Fibroblast of gingiva (primary cell): ENCODE measurements around the gene SPTLC2.

Experiments
- DNase-seq: peaks from one replicate; pipeline ENCODE4 v3.0.0-alpha.2; 2011; ENCODE audit warnings: low read depth

Gene SPTLC2

DNA sequence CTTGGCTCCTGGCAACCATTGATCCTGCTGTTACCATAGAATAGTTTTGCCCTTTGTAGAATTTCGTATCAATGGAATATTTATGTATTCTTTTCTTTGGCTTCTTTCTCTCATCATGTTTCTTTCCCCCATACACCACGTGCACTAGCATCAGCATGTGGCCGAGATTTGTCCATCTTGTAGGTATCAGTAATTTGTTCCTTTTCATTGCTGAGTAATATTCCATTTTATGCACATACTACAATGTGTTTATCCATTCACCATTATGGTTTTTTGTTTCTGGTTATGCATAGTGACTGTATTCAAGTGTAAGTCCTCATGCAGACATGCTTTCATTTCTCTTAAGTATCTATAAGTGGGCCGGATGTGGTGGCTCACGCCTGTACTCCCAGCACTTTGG is 113.3 kb downstream of the SPTLC2 start:
- DNase-seq, result no peak

GRCh38 chr14:77502109-77502782 is 114.2 kb downstream of the SPTLC2 start:
- no peak for DNase-seq

DNA sequence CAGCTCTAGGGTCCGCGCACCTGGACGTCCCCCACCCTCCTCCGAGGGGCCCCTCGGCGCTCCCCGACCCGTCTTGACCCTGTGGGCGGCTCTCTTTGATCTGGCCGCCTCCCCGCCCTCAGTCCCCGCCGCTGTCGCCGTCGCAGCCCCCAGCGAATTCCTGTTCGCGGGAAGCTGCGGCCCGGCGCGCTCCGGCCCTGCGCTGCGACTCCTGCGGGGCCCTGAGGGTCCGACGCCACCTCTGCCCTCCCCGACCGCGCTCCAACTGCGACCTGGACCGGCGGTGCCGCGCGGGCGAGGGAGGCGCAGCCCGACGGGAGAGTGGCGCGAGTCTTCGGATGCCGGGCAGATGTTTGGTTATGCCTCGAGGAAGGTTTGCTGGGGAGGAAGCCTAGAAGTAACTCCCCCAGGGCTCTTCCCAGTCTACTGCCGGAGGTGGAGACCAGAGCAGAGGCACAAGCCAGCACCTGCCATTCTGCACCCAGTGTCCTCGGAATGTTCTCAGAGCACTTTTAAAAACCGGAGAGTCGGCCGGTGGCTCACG is 117.4 kb downstream of the SPTLC2 start:
- DNase-seq, result no peak

DNA sequence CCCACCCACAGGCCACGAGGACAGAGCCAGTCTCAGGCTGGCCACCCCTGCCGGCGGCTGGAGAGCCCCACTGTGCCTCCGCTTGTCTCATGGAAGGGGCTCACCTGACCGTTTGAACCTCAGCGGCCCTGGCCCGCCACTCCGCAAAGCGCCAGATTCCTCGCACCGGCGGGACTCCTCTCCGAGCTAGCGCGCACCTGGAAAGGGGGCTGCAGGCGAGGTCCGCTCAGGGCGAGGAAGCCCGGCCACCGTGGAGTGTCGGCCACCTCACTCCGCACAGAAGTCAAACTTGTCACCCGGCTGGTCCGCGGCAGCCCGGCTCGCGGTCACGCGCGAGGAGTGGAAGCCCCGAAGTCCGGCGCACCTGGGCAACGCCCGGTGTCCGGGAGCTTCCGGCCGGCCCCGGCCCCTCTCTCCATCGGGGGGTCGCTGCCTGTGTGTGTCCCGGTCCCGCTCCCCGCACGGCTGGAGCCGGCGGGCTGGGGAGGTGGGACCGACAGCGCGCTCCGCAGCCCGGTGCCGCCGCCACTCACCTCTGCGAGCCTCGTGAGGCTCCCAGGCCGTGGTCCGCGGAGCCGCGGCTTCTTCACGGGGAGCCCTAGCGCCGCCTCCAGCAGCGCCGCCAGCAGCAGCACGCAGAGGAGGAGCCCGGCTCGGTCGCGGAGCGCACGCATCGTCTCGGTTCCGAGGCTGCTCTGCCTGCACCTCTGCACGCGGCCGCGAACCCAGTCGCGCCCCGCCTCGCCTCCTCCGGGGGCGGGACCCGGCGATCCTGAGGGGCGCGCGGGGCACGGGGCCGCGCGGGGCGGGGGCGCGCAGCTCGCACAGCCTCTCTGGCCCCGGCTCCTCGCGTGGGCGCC is 118.1 kb downstream of the SPTLC2 start, which contains the start of gene ISM2:
Gene ISM2 (minus strand): TSS at position 697 of the 860 bp plus-strand sequence. CDS start 23 bp downstream, at position 674.
- no peak for DNase-seq

GRCh38 chr14:77495334-77495733 is 121.1 kb downstream of the SPTLC2 start:
- no peak for DNase-seq

DNA sequence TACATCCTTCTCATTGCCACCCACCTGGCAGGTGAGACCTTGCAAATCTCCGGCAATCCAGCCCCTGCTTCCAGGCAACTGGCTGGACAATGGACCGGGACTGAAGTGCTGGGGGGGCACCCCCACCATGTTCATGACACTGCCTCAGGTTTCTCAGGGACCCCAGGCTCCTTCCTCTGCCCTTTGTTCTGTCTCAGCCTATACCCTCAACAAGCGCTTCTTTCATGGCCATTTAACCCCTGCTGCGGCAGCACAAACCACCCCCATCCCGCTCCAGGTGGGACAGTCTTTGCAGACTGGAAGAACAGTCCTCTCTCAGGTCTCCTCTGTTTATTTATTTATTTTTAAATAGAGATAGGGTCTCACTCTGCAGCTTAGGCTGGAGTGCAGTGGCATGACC is 125.4 kb downstream of the SPTLC2 start:
- DNase-seq, result no peak

DNA sequence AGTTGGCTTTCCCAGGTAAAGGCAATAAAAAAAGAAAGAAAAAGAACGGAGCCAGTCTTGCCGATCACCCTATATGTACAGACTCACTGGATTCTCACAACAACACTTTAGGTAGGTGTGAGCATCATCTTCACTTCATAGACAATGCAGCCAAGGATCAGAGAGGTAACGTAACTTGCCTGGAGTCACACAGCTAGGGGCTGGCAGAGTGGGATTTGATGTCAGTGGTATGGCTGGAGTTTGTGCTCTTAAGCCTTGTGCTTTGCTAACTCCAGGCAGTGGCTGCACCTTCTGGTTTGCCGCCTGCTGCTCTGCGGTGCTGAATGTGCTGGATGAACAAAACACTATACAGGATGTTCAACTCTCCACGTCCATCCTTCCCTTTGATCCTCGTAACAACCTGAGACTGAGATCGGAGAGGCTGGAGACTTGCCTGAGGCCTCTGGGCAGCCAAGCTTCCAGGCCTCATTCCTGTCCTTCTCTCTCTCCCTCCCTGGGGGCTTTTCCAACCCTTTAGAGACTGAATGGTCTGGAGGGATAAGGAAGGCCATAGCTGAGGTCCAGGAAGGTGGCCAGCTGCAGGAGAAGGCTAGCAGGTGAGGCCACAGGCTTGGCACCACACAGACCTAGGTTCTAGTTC is 126.0 kb downstream of the SPTLC2 start:
- no peak for DNase-seq

- no peak for DNase-seq
These were observed 127.4 kb downstream of the SPTLC2 start for GRCh38 chr14:77489041-77489440.

DNA sequence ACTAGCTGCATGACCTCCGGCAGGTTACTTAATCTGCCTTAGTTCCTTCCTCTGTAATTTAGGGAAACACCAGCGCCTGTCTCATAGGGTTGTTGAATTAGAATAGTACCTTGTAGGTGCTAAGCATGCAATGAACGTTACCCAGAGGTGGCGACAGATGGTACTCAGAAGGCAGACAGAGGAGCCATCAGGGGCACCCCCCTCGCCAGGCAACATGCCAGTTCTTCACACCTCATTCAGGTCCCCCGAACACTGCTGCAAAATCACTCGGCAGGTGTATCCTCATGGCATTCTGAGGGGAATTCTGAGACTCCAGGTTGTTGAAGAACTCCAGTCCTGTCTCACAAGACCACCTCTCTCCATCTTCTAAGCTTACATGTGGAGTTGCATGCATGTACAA is 127.9 kb downstream of the SPTLC2 start:
- no peak for DNase-seq

GRCh38 chr14:77485901-77486678 is 130.3 kb downstream of the SPTLC2 start:
- no peak for DNase-seq

DNA sequence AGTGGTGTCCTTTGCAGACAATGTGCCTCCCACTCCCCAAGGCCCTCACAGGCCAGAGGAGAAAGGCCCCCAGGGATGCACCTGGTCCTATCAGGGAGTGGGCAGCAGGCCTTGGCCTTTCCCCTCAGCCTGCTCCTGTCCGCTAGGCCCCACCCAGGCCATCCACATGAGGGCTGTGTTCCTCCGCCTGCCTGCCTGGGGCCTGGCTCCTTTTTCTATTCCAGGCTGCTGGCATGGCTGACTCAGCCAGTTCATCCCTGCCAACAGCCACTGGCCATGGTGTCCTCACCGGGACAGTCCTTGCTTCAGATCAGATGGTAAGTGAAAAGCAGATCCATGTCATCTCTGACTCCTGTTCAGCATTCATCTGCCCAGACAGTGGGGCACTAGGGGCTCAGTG is 131.2 kb downstream of the SPTLC2 start:
- DNase-seq, result no peak

DNA sequence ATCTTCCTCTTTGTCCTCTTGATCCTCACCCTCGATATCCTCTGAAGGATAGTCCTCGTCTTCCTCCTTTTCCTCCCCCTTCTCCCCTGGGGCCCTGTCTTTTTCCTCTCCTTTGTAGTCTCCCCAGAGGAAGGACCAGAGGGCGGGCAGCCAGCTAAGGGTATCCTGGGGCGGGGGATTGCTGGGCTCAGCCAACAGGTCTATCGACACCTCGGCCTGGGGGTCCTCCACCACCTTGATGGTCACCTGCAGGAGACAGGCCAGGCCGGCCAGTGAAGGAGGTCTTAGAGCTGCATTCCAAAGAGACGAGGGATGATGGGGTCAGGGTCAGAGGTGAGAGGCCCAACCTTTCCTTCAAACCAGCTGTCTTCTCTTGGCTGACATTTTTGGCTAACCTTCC is 134.0 kb downstream of the SPTLC2 start:
- DNase-seq, result no peak

- DNase-seq, result no peak
These were observed 137.6 kb downstream of the SPTLC2 start for GRCh38 chr14:77478796-77479195.

- DNase-seq, result no peak
These were observed 138.4 kb downstream of the SPTLC2 start for GRCh38 chr14:77478029-77478428.

DNA sequence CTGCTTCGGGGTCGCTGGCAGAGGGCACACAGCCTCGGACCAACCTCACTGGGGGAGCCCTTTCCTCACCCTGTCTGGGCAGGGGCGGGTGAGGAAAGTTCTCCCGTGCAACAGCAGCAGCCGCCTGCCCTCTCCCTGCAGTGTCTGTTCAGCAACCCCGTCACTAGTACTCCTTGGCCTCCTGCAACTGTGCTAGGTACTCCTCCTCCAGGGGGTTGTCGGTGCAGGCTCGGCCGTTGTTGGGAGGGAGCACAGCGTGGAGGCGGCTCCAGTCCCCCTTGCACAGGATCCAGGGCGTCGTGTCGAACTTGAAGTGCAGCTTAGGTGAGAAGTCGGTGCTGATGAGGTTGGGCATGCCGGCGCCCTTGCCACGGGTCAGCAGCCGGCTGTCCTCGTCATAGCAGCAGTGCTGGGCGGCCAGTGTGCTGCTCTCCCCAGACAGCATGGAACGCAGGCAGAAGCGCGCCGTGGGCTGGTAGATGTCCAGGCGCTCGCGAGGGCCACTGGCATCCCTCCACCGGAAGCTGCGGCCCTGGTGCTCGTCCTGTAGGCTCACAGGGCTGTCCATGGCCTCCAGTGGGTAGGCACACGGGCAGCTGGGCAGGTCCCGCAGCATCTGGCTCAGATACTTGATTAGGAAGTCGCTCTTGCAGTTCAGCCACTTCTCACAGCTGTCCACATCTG is 140.9 kb downstream of the SPTLC2 start:
- no peak for DNase-seq

- DNase-seq, result no peak
These were observed 141.8 kb downstream of the SPTLC2 start for GRCh38 chr14:77474479-77475177.

DNA sequence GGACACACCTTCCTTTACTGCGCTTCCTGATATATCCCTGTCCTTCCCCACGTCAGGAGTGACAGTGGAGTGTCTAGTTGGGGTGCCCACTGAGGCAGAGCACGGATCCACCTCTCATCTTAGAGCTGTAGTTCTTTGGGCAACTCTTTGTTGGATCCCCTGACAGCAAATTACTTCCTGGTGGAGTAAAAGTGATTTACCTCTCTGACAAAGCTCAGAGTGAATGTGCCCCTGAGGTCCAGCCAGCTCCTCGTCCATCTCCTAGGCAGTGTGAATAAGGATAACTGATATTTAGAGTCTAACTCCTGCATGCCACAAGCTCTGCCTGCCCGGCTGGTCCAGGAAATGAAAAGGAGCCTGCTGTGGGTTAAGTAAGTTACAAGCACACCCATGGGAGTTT is 142.5 kb downstream of the SPTLC2 start:
- no peak for DNase-seq

DNA sequence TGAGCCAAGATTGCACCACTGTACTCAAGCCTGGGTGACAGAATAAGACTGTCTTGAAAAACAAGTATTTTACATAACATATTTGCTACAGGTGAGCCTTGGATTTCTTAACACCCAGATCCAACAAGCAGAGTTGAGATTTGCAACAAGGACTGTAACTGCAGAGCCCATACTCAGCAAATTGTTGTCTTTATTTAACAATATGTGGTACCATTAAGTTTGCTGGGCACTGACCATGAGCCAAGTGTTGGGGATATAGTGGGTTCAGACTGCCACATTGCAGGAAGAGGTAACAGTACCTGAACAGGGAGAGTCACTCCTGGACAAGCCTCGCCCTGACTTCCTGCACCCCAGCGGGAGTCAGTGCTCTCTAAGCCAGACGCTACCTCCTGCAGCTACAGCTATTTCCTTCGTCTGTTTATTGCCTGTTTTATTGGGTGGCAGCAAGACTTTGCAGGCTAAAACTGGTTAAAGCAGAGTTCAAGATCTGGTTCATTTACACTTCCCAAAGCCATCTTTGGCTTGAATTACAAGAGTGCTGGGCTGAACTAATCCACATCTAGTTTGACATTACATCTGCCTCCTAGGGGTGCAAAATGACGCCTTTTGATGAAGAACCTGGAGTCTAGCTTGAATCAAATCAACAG is 146.1 kb downstream of the SPTLC2 start:
- no peak for DNase-seq

- DNase-seq, result no peak
These were observed 146.9 kb downstream of the SPTLC2 start for GRCh38 chr14:77469539-77469938.

GRCh38 chr14:77469067-77469505 is 147.4 kb downstream of the SPTLC2 start:
- DNase-seq, result no peak
